Adipocyte (in vitro differentiated cells): Measurements from ENCODE around the gene SRSF3.

ENCODE experiments used
- DNase-seq: peaks from one replicate; pipeline ENCODE4 v3.0.0-alpha.2; 2015; ENCODE audit warnings: low read depth
- H3K27me3 ChIP-seq: replicated peaks from 2 replicates; pipeline ENCODE4 v1.7.0; 2013; ENCODE audit warnings: mild to moderate bottlenecking, low read length, moderate library complexity; ENCODE audit not compliant: control insufficient read depth, insufficient read depth
- H3K36me3 ChIP-seq: 2 replicates; pipeline ENCODE4 v1.7.0; 2013; ENCODE audit warnings: low read length, mild to moderate bottlenecking, moderate library complexity; ENCODE audit not compliant: control insufficient read depth, insufficient read depth, severe bottlenecking
- H3K4me1 ChIP-seq: 2 replicates; pipeline ENCODE4 v1.7.0; 2013; ENCODE audit warnings: mild to moderate bottlenecking, low read length, moderate library complexity; ENCODE audit not compliant: control insufficient read depth, insufficient read depth
- H3K4me3 ChIP-seq: 2 replicates; pipeline ENCODE4 v1.7.0; 2013; ENCODE audit warnings: mild to moderate bottlenecking, low read length, moderate library complexity
- H3K9ac ChIP-seq: 2 replicates; pipeline ENCODE4 v1.7.0; 2013; ENCODE audit warnings: mild to moderate bottlenecking, low read length, moderate library complexity
- H3K9me3 ChIP-seq: 2 replicates; pipeline ENCODE4 v1.7.0; 2013; ENCODE audit warnings: mild to moderate bottlenecking, low read length, moderate library complexity; ENCODE audit not compliant: control insufficient read depth

SRSF3 gene

GRCh38 chr6:36631326-36632011, 37.3 kb downstream of the SRSF3 start:
- Histone ChIP-seq H3K4me1 (peaks cover 21% of the 10 kb centered on the region), H3K9ac (no peak overlapping the region), H3K9me3 (no peaks in the 10 kb centered on the region), H3K27me3 (no peaks in the 10 kb centered on the region), H3K36me3 (no peaks in the 10 kb centered on the region), H3K4me3 (no peak overlapping the region)
- no peak for DNase-seq

- Histone ChIP-seq H3K9ac (peak overlapping the region; percentile 2), H3K4me1 (peaks cover 18% of the 10 kb centered on the region), H3K27me3 (no peaks in the 10 kb centered on the region), H3K4me3 (no peak overlapping the region), H3K36me3 (no peaks in the 10 kb centered on the region), H3K9me3 (no peaks in the 10 kb centered on the region)
- no peak for DNase-seq
These were observed 39.2 kb downstream of the SRSF3 start for GRCh38 chr6:36633370-36633769.

GRCh38 chr6:36633915-36634314, 39.8 kb downstream of the SRSF3 start:
- peak; percentile 91 for DNase-seq
- H3K4me1 ChIP-seq: peaks cover 18% of the 10 kb centered on the region

GRCh38 chr6:36634317-36635108, 40.4 kb downstream of the SRSF3 start:
- H3K36me3 ChIP-seq: no peaks in the 10 kb centered on the region

More at GRCh38 chr6:36633915-36634314, 39.8 kb downstream of the SRSF3 start:
- Histone ChIP-seq H3K27me3 (no peaks in the 10 kb centered on the region), H3K36me3 (no peaks in the 10 kb centered on the region), H3K9ac (peak overlapping the region; percentile 43), H3K9me3 (no peaks in the 10 kb centered on the region), H3K4me3 (no peak overlapping the region)

GRCh38 chr6:36636283-36636682, 42.1 kb downstream of the SRSF3 start:
- H3K4me1 ChIP-seq: peaks cover 18% of the 10 kb centered on the region
- H3K9ac ChIP-seq: no peak overlapping the region
- no peaks in the 10 kb centered on the region for H3K36me3 ChIP-seq
- DNase-seq: no peak
- no peak overlapping the region for H3K4me3 ChIP-seq
- H3K27me3 ChIP-seq: no peaks in the 10 kb centered on the region
- H3K9me3 ChIP-seq: no peaks in the 10 kb centered on the region

More at GRCh38 chr6:36634317-36635108, 40.4 kb downstream of the SRSF3 start:
- Histone ChIP-seq H3K4me1 (peaks cover 18% of the 10 kb centered on the region), H3K27me3 (no peaks in the 10 kb centered on the region), H3K4me3 (no peak overlapping the region), H3K9ac (peak overlapping the region; percentile 43), H3K9me3 (no peaks in the 10 kb centered on the region)
- DNase-seq: no peak

GRCh38 chr6:36636687-36637418, 42.7 kb downstream of the SRSF3 start:
- Histone ChIP-seq H3K4me3 (no peak overlapping the region), H3K36me3 (no peaks in the 10 kb centered on the region), H3K27me3 (no peaks in the 10 kb centered on the region), H3K9me3 (no peaks in the 10 kb centered on the region), H3K9ac (no peak overlapping the region), H3K4me1 (peaks cover 18% of the 10 kb centered on the region)
- DNase-seq: no peak

- no peak overlapping the region for H3K4me3 ChIP-seq
- H3K27me3 ChIP-seq: no peaks in the 10 kb centered on the region
- H3K36me3 ChIP-seq: no peaks in the 10 kb centered on the region
- no peaks in the 10 kb centered on the region for H3K9me3 ChIP-seq
- no peak for DNase-seq
- no peak overlapping the region for H3K9ac ChIP-seq
- peaks cover 25% of the 10 kb centered on the region for H3K4me1 ChIP-seq
These were observed 44.4 kb downstream of the SRSF3 start for GRCh38 chr6:36638579-36638978.

GRCh38 chr6:36639171-36639808, 45.1 kb downstream of the SRSF3 start:
- Histone ChIP-seq H3K9ac (no peak overlapping the region), H3K4me1 (peaks cover 25% of the 10 kb centered on the region), H3K27me3 (no peaks in the 10 kb centered on the region), H3K9me3 (no peaks in the 10 kb centered on the region), H3K36me3 (no peaks in the 10 kb centered on the region), H3K4me3 (no peak overlapping the region)
- no peak for DNase-seq

GRCh38 chr6:36641543-36641942, 47.4 kb downstream of the SRSF3 start:
- H3K9me3 ChIP-seq: no peaks in the 10 kb centered on the region
- no peak overlapping the region for H3K4me3 ChIP-seq
- H3K4me1 ChIP-seq: peaks cover 31% of the 10 kb centered on the region
- no peak for DNase-seq
- no peak overlapping the region for H3K9ac ChIP-seq
- no peaks in the 10 kb centered on the region for H3K27me3 ChIP-seq
- H3K36me3 ChIP-seq: no peaks in the 10 kb centered on the region

- H3K9ac ChIP-seq: no peak overlapping the region
- H3K4me1 ChIP-seq: peaks cover 28% of the 10 kb centered on the region
- no peaks in the 10 kb centered on the region for H3K9me3 ChIP-seq
- H3K4me3 ChIP-seq: no peak overlapping the region
- no peaks in the 10 kb centered on the region for H3K36me3 ChIP-seq
- H3K27me3 ChIP-seq: no peaks in the 10 kb centered on the region
- peak; percentile 87 for DNase-seq
These were observed 49.0 kb downstream of the SRSF3 start for GRCh38 chr6:36642913-36643817.
